ENCODE results near the gene ARL5B. TPM values are rescaled to one million over a fixed set of nuclear protein-coding genes. Genes with fewer than 3 reads are reported as not detected.

ARL5B gene
- total and polyA plus RNA-seq, 4 donors: 3.7 to 49.2 (median 8.2) TPM

DNA sequence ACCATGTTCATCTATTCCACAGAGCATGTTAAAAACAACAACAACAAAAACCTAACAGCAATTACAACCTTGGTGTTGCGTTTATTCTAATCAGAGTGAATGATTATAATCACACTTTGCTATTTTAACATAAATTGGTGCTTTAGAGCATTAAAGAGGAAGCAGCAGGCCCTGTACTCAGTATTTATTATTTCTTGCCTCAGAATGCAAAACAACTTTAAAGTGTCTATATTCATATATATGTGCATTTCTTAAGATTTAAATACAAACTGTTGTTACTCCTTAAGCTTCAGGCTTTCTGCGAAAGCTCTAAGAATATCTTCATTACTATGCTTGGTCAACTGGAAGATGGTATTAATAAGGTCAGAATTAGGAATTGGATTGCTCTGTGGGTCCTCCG is 21.5 kb downstream of the ARL5B start:
- Histone ChIP-seq H3K9me3 (ENCODE audit: control insufficient read depth in 4 of 4, insufficient read depth in 3 of 4, low read length in 3 of 4) (no peaks in the 10 kb centered on the region), H3K27ac (ENCODE audit: low read depth in 1 of 2, low read length in 1 of 2) (no peak overlapping the region), H3K27me3 (ENCODE audit: control insufficient read depth in 3 of 3, insufficient read depth in 3 of 3, low read length in 2 of 3) (no peaks in the 10 kb centered on the region), H3K4me1 (ENCODE audit: control insufficient read depth in 5 of 5, insufficient read depth in 5 of 5, low read length in 5 of 5) (peaks cover 0 to 22% (median 0%) of the 10 kb centered on the region in 5 donors), H3K4me3 (no peak overlapping the region), H3K36me3 (ENCODE audit: control insufficient read depth in 4 of 4, insufficient read depth in 4 of 4, low read length in 4 of 4) (peaks cover 0 to 8% (median 0%) of the 10 kb centered on the region in 4 donors), H3K9ac (ENCODE audit: insufficient read depth in 1 of 2, low read length in 2 of 2) (no peak overlapping the region)
- DNase-seq (no peak), ATAC-seq (ENCODE audit: insufficient read depth, low FRiP score) (no peak)
- TF ChIP-seq, protein P1, sequence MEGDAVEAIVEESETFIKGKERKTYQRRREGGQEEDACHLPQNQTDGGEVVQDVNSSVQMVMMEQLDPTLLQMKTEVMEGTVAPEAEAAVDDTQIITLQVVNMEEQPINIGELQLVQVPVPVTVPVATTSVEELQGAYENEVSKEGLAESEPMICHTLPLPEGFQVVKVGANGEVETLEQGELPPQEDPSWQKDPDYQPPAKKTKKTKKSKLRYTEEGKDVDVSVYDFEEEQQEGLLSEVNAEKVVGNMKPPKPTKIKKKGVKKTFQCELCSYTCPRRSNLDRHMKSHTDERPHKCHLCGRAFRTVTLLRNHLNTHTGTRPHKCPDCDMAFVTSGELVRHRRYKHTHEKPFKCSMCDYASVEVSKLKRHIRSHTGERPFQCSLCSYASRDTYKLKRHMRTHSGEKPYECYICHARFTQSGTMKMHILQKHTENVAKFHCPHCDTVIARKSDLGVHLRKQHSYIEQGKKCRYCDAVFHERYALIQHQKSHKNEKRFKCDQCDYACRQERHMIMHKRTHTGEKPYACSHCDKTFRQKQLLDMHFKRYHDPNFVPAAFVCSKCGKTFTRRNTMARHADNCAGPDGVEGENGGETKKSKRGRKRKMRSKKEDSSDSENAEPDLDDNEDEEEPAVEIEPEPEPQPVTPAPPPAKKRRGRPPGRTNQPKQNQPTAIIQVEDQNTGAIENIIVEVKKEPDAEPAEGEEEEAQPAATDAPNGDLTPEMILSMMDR (IDR thresholded peaks at IDR 0.05; ENCODE audit: control extremely low read depth, extremely low read depth): no peak
- 93 to 94% methylated on average over 3 of the region's 3 CpGs for WGBS, 2 donors

DNA sequence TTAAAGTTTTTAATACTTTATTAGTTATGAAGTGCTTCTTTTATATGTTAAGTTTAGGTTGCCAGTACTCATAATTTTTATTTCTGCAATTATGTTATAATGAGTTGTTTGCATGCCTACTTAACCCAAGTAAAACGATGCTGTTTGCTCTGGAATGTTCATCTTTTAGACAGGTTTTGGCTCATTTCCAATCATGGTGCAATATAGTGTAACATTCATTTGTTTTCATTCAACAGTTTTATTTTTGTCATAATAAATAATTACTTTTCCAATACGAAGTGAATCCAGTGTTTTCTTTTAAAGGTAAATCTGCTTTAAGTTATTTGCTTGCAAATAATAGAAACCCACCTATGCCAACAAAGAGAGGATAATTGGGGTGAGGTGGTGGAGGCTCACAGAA is 22.1 kb downstream of the ARL5B start:
- TF ChIP-seq, protein P1 (IDR thresholded peaks at IDR 0.05; ENCODE audit: control extremely low read depth, extremely low read depth): no peak
- H3K27ac ChIP-seq (ENCODE audit: low read depth in 1 of 2, low read length in 1 of 2): no peak overlapping the region
- DNase-seq: peak in 2 of 3 donors; percentile 62 to 72

DNA sequence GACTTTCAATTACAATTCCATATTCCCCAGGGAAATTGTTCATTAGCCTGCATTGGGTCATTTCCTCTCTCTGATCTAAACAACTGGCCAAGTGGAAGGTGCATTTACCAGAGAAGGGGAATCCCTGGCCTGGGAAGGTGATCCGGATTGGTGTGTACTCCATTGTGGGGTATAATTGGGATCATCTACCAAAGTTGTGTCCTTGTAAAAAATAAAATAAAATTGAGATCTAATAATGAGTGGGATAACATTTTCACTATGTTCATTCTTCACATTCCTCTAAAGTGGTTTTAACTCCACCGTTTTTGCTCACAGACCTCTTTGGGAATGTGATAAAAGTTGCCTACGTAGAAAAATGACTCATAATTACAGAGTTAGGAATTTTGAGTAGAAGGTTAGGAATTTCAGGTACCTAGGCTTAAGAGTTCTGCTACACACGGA is 22.8 kb downstream of the ARL5B start:
- DNase-seq (peak in 2 of 3 donors; percentile 42 to 53), ATAC-seq (ENCODE audit: insufficient read depth, low FRiP score) (peak; percentile 89)
- TF ChIP-seq, protein P1 (IDR thresholded peaks at IDR 0.05; ENCODE audit: control extremely low read depth, extremely low read depth): no peak
- whole genome bisulfite sequencing, 2 donors: 61 to 81% methylated on average over 4 of the region's 4 CpGs
- Histone ChIP-seq H3K36me3 (ENCODE audit: control insufficient read depth in 4 of 4, insufficient read depth in 4 of 4, low read length in 4 of 4) (peaks cover 0 to 4% (median 0%) of the 10 kb centered on the region in 4 donors), H3K4me1 (ENCODE audit: control insufficient read depth in 5 of 5, insufficient read depth in 5 of 5, low read length in 5 of 5) (peaks cover 0 to 22% (median 0%) of the 10 kb centered on the region in 5 donors), H3K27me3 (ENCODE audit: control insufficient read depth in 3 of 3, insufficient read depth in 3 of 3, low read length in 2 of 3) (no peaks in the 10 kb centered on the region), H3K27ac (ENCODE audit: low read depth in 1 of 2, low read length in 1 of 2) (peak overlapping the region in 1 of 2 donors; percentile 31), H3K4me3 (no peak overlapping the region), H3K9me3 (ENCODE audit: control insufficient read depth in 4 of 4, insufficient read depth in 3 of 4, low read length in 3 of 4) (no peaks in the 10 kb centered on the region), H3K9ac (ENCODE audit: insufficient read depth in 1 of 2, low read length in 2 of 2) (no peak overlapping the region)

More for the DNA sequence above, 22.1 kb downstream of the ARL5B start:
- Histone ChIP-seq H3K4me1 (ENCODE audit: control insufficient read depth in 5 of 5, insufficient read depth in 5 of 5, low read length in 5 of 5) (peaks cover 0 to 22% (median 0%) of the 10 kb centered on the region in 5 donors), H3K9me3 (ENCODE audit: control insufficient read depth in 4 of 4, insufficient read depth in 3 of 4, low read length in 3 of 4) (no peaks in the 10 kb centered on the region), H3K9ac (ENCODE audit: insufficient read depth in 1 of 2, low read length in 2 of 2) (no peak overlapping the region), H3K36me3 (ENCODE audit: control insufficient read depth in 4 of 4, insufficient read depth in 4 of 4, low read length in 4 of 4) (peaks cover 0 to 8% (median 0%) of the 10 kb centered on the region in 4 donors), H3K4me3 (no peak overlapping the region), H3K27me3 (ENCODE audit: control insufficient read depth in 3 of 3, insufficient read depth in 3 of 3, low read length in 2 of 3) (no peaks in the 10 kb centered on the region)
- 29 to 44% methylated on average over 2 of the region's 2 CpGs for WGBS, 2 donors
- no peak for ATAC-seq (ENCODE audit: insufficient read depth, low FRiP score)

DNA sequence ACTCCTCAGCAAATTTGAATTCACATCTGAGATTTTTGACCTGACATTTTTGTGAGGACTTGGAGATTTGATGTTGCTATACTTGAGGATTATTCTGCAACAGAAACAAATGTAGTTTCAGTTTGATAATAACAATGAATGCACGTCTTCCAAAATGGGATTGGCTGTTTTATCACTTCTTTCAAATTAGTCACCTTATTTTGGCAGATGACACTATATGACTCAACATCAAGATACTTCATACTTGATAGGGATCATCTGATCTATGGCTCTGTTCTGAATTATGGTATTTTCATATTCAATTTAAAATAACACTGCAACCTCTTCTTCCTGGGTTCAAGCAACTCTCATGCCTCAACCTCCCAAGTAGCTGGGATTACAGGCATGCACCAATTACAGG is 24.2 kb downstream of the ARL5B start:
- 67 to 70% methylated on average over 1 of the region's 1 CpG for WGBS, 2 donors

More for the DNA sequence above, 24.2 kb downstream of the ARL5B start:
- Histone ChIP-seq H3K9me3 (ENCODE audit: control insufficient read depth in 4 of 4, insufficient read depth in 3 of 4, low read length in 3 of 4) (no peaks in the 10 kb centered on the region), H3K9ac (ENCODE audit: insufficient read depth in 1 of 2, low read length in 2 of 2) (no peak overlapping the region), H3K4me1 (ENCODE audit: control insufficient read depth in 5 of 5, insufficient read depth in 5 of 5, low read length in 5 of 5) (peaks cover 0 to 22% (median 0%) of the 10 kb centered on the region in 5 donors), H3K4me3 (no peak overlapping the region), H3K27me3 (ENCODE audit: control insufficient read depth in 3 of 3, insufficient read depth in 3 of 3, low read length in 2 of 3) (no peaks in the 10 kb centered on the region), H3K36me3 (ENCODE audit: control insufficient read depth in 4 of 4, insufficient read depth in 4 of 4, low read length in 4 of 4) (peaks cover 0 to 2% (median 0%) of the 10 kb centered on the region in 4 donors), H3K27ac (ENCODE audit: low read depth in 1 of 2, low read length in 1 of 2) (no peak overlapping the region)
- DNase-seq (no peak), ATAC-seq (ENCODE audit: insufficient read depth, low FRiP score) (no peak)
- TF ChIP-seq, protein P1 (IDR thresholded peaks at IDR 0.05; ENCODE audit: control extremely low read depth, extremely low read depth): no peak

Measured in lung (tissue), 12 donors.